ENCODE data around the gene GLS2.

The GLS2 gene

DNA sequence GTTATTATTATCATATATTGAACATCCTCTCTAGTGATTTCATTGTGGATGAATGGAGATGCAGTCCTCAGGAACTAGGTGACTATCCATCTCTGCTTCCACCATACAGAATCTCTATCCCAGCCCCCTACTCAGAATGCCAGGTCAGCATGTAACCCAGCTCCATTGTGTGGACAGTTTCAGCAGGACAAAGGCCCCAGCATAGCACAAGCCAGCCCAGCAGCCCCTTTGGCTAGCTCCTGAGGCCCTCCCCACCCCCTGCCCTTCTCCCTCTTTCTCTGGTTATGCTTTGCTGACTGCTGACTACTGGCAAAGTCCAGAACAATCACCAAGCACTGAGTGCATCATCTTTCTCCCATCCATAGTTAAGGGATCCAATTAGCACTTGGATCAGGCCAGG lies 25.4 kb downstream of the GLS2 start:
- no peak overlapping the region for H3K4ac ChIP-seq (ENCODE audit: low read depth, low read length)
- H2AK5ac ChIP-seq (ENCODE audit: low read length): no peak overlapping the region
- no peak overlapping the region for H3K27ac ChIP-seq (ENCODE audit: low read depth, low read length)

DNA sequence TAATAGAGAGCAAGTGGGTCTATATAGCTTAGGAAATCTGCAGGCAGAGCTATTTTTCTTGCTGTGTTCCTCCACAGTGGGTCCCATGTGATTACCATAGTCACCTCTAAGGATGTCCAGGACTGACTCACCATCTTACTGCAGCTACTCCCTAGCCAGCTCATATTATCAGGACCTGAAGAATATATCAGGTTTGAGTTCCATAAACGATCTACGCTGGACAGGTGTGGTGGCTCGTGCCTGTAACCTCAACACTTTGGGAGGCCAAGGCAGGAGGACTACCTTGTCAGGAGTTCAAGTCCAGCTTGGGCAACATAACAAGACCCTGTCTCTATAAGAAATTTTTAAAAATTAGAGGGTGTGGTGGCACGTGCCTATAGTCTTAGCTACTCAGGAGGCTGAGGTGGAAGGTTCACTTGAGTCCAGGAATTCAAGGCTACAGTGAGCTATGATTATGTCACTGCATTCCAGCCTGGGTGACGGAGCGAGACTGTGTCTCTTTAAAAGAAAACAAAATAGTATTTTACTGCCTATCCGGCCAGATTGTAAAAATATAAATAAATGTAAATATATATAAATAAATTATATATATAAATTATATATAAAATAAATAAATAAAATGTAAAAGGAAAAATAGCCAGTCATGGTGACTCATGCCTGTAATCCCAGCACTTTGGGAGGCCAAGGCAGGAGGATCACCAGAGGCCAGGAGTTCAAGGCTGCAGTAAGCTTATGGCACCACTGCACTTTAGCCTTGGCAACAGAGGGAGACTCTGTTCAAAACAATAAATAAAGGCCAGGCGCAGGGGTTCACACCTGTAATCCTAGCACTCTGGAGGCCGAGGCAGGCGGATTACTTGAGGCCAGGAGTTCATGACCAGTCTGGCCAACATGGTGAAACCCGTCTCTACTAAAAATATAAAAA lies 26.5 kb downstream of the GLS2 start:
- no CpG with 5 or more reads among the region's 11 CpGs for WGBS (ENCODE audit: extremely low coverage, insufficient coverage, low lambda C conversion rate)
- no peak overlapping the region for H4K8ac ChIP-seq (ENCODE audit: low read depth, low read length)
- no peak overlapping the region for H3K4me3 ChIP-seq (ENCODE audit: low read length)
- no peaks in the 10 kb centered on the region for H3K27me3 ChIP-seq (ENCODE audit: insufficient read depth, low read length, poor library complexity)
- no peaks in the 10 kb centered on the region for H3K4me1 ChIP-seq (ENCODE audit: control insufficient read depth, low read depth, low read length)
- no peaks in the 10 kb centered on the region for H3K36me3 ChIP-seq (ENCODE audit: control insufficient read depth, insufficient read depth, low read length)
- no peak overlapping the region for H3K27ac ChIP-seq (ENCODE audit: low read depth, low read length)
- H2BK5ac ChIP-seq (ENCODE audit: low read length): no peak overlapping the region
- no peak overlapping the region for H2BK120ac ChIP-seq (ENCODE audit: low read depth, low read length)
- no peak overlapping the region for H2BK15ac ChIP-seq (replicated peaks; ENCODE audit: low read depth)
- peak overlapping the region; percentile 37 for H3K4ac ChIP-seq (ENCODE audit: low read depth, low read length)
- H3K4me2 ChIP-seq (ENCODE audit: low read length): no peak overlapping the region
- H4K5ac ChIP-seq (ENCODE audit: low read length): no peak overlapping the region
- no peak overlapping the region for H2AK5ac ChIP-seq (ENCODE audit: low read length)
- DNase-seq: no peak
- H3K56ac ChIP-seq (ENCODE audit: low read length): no peak overlapping the region
- H3K79me1 ChIP-seq (ENCODE audit: low read length): no peaks in the 10 kb centered on the region
- no peak overlapping the region for H3K9ac ChIP-seq (ENCODE audit: low read length)
- H3K79me2 ChIP-seq (ENCODE audit: control insufficient read depth, insufficient read depth, low read length): no peaks in the 10 kb centered on the region
- no peak overlapping the region for H3K23ac ChIP-seq (ENCODE audit: low read length)
- H3K18ac ChIP-seq (ENCODE audit: low read length): no peak overlapping the region

More for the DNA sequence above, 25.4 kb downstream of the GLS2 start:
- H3K9ac ChIP-seq (ENCODE audit: low read length): no peak overlapping the region
- H3K36me3 ChIP-seq (ENCODE audit: control insufficient read depth, insufficient read depth, low read length): no peaks in the 10 kb centered on the region
- H2BK15ac ChIP-seq (replicated peaks; ENCODE audit: low read depth): no peak overlapping the region
- no peak overlapping the region for H2BK120ac ChIP-seq (ENCODE audit: low read depth, low read length)
- H3K79me1 ChIP-seq (ENCODE audit: low read length): no peaks in the 10 kb centered on the region
- H2BK5ac ChIP-seq (ENCODE audit: low read length): no peak overlapping the region
- no peak overlapping the region for H4K5ac ChIP-seq (ENCODE audit: low read length)
- H3K79me2 ChIP-seq (ENCODE audit: control insufficient read depth, insufficient read depth, low read length): no peaks in the 10 kb centered on the region
- no peaks in the 10 kb centered on the region for H3K27me3 ChIP-seq (ENCODE audit: insufficient read depth, low read length, poor library complexity)
- H3K56ac ChIP-seq (ENCODE audit: low read length): no peak overlapping the region
- no peak overlapping the region for H3K4me2 ChIP-seq (ENCODE audit: low read length)
- no peaks in the 10 kb centered on the region for H3K4me1 ChIP-seq (ENCODE audit: control insufficient read depth, low read depth, low read length)
- H4K8ac ChIP-seq (ENCODE audit: low read depth, low read length): no peak overlapping the region
- no peak overlapping the region for H3K23ac ChIP-seq (ENCODE audit: low read length)
- no peak overlapping the region for H3K18ac ChIP-seq (ENCODE audit: low read length)
- no peak for DNase-seq
- H3K4me3 ChIP-seq (ENCODE audit: low read length): no peak overlapping the region

DNA sequence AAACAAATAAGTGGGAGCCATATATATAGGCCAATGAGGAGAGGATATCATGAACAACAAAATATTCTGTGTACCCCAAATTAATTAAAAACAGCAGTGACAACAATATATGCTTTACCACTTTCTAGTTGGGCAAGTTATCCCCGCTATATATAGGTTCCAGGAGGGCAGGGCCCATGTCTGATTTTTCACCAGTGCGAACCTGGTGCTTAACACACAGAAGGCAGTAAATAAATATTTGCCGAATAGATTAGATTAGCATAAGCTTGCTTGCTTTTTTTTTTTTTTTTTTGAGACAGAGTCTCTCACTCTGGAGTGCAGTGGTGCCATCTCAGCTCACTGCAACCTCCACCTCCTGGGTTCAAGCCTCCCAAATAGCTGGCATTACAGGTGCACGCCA lies 30.1 kb downstream of the GLS2 start:
- no peak overlapping the region for H2BK15ac ChIP-seq (replicated peaks; ENCODE audit: low read depth)
- H3K79me2 ChIP-seq (ENCODE audit: control insufficient read depth, insufficient read depth, low read length): no peaks in the 10 kb centered on the region
- no CpG with 5 or more reads among the region's 4 CpGs for WGBS (ENCODE audit: extremely low coverage, insufficient coverage, low lambda C conversion rate)
- no peak overlapping the region for H2AK5ac ChIP-seq (ENCODE audit: low read length)
- no peak overlapping the region for H3K9ac ChIP-seq (ENCODE audit: low read length)
- no peak overlapping the region for H3K4me2 ChIP-seq (ENCODE audit: low read length)
- H3K4me1 ChIP-seq (ENCODE audit: control insufficient read depth, low read depth, low read length): no peaks in the 10 kb centered on the region
- H3K18ac ChIP-seq (ENCODE audit: low read length): no peak overlapping the region
- H3K27ac ChIP-seq (ENCODE audit: low read depth, low read length): no peak overlapping the region
- no peak for DNase-seq
- H2BK5ac ChIP-seq (ENCODE audit: low read length): no peak overlapping the region
- H3K79me1 ChIP-seq (ENCODE audit: low read length): no peaks in the 10 kb centered on the region
- no peak overlapping the region for H2BK120ac ChIP-seq (ENCODE audit: low read depth, low read length)
- no peak overlapping the region for H3K23ac ChIP-seq (ENCODE audit: low read length)
- no peak overlapping the region for H3K56ac ChIP-seq (ENCODE audit: low read length)
- H3K4me3 ChIP-seq (ENCODE audit: low read length): no peak overlapping the region
- H3K4ac ChIP-seq (ENCODE audit: low read depth, low read length): no peak overlapping the region
- no peaks in the 10 kb centered on the region for H3K36me3 ChIP-seq (ENCODE audit: control insufficient read depth, insufficient read depth, low read length)
- no peak overlapping the region for H4K8ac ChIP-seq (ENCODE audit: low read depth, low read length)
- no peak overlapping the region for H4K5ac ChIP-seq (ENCODE audit: low read length)
- H3K27me3 ChIP-seq (ENCODE audit: insufficient read depth, low read length, poor library complexity): no peaks in the 10 kb centered on the region

DNA sequence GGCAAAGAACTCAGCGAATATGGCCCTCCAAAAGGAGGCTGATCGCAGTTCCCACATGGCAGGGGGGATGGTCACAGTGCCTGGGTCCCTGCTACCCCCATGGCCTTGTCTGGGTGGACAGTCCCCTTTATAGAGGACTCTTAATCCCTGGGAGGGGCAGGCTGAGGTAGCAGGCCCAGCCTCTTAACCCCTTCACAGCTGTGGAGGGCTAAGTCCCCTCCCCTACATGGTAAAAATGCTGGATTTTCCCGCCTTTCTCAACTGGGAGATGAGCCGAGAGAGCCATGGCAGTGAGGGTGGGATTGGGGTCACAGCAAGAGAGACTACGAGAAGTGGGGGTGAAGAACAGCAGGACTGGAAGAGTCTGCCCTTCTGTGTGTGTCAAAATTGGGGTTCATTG lies 33.4 kb downstream of the GLS2 start, which contains the start of gene MIP:
Gene MIP (minus strand): TSS at position 101 of the 400 bp plus-strand sequence. CDS start 44 bp downstream, at position 57.
- H3K23ac ChIP-seq (ENCODE audit: low read length): no peak within 1 kb of the TSS
- no peak within 1 kb of the TSS for H2BK120ac ChIP-seq (ENCODE audit: low read depth, low read length)
- no peak within 1 kb of the TSS for H2BK5ac ChIP-seq (ENCODE audit: low read length)
- H2AK5ac ChIP-seq (ENCODE audit: low read length): no peak within 1 kb of the TSS
- no peak within 1 kb of the TSS for H3K4ac ChIP-seq (ENCODE audit: low read depth, low read length)
- no peak within 1 kb of the TSS for H4K8ac ChIP-seq (ENCODE audit: low read depth, low read length)
- no peak within 1 kb of the TSS for H4K5ac ChIP-seq (ENCODE audit: low read length)
- no peak within 1 kb of the TSS for H3K18ac ChIP-seq (ENCODE audit: low read length)
- no peak within 1 kb of the TSS for H3K4me2 ChIP-seq (ENCODE audit: low read length)
- no peaks in the 10 kb centered on the region for H3K79me2 ChIP-seq (ENCODE audit: control insufficient read depth, insufficient read depth, low read length)
- no peaks in the 10 kb centered on the region for H3K4me1 ChIP-seq (ENCODE audit: control insufficient read depth, low read depth, low read length)
- no peak within 1 kb of the TSS for H3K9ac ChIP-seq (ENCODE audit: low read length)
- H3K36me3 ChIP-seq (ENCODE audit: control insufficient read depth, insufficient read depth, low read length): no peaks in the 10 kb centered on the region
- no peak within 1 kb of the TSS for H3K27ac ChIP-seq (ENCODE audit: low read depth, low read length)
- no peak within 1 kb of the TSS for H3K56ac ChIP-seq (ENCODE audit: low read length)
- WGBS (ENCODE audit: extremely low coverage, insufficient coverage, low lambda C conversion rate): no CpG with 5 or more reads among the region's 5 CpGs
- no peak within 1 kb of the TSS for H2BK15ac ChIP-seq (replicated peaks; ENCODE audit: low read depth)
- H3K27me3 ChIP-seq (ENCODE audit: insufficient read depth, low read length, poor library complexity): no peaks in the 10 kb centered on the region
- no peak for DNase-seq
- no peak within 1 kb of the TSS for H3K4me3 ChIP-seq (ENCODE audit: low read length)
- no peaks in the 10 kb centered on the region for H3K79me1 ChIP-seq (ENCODE audit: low read length)

DNA sequence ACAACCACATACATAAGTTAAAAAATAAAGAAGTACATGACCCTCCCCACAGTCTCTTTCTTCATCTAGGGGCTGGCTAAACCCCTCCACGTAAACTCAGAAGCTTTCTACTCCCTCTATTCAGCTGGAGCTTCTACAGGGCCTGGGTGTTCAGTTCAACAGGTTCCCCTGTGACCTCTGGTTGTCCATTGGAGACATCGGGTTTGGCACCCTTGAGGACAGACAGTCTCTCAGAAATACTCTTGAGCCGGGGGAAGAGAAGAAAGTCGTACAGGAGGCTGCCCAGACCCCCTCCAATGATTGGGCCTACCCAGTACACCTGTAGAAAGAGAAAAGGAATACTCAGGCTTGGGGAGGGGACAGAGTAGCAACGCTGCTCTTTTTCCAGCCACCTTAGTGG lies 36.8 kb downstream of the GLS2 start:
- no CpG with 5 or more reads among the region's 5 CpGs for WGBS (ENCODE audit: extremely low coverage, insufficient coverage, low lambda C conversion rate)
- H3K4me1 ChIP-seq (ENCODE audit: control insufficient read depth, low read depth, low read length): no peaks in the 10 kb centered on the region
- no peak overlapping the region for H3K4me3 ChIP-seq (ENCODE audit: low read length)

More for the DNA sequence above, 36.8 kb downstream of the GLS2 start:
- Histone ChIP-seq H3K9ac (ENCODE audit: low read length) (no peak overlapping the region), H3K4ac (ENCODE audit: low read depth, low read length) (no peak overlapping the region), H3K79me1 (ENCODE audit: low read length) (peaks cover 4% of the 10 kb centered on the region), H3K18ac (ENCODE audit: low read length) (no peak overlapping the region), H3K23ac (ENCODE audit: low read length) (no peak overlapping the region), H4K5ac (ENCODE audit: low read length) (no peak overlapping the region), H2BK15ac (replicated peaks; ENCODE audit: low read depth) (no peak overlapping the region), H4K8ac (ENCODE audit: low read depth, low read length) (no peak overlapping the region), H3K36me3 (ENCODE audit: control insufficient read depth, insufficient read depth, low read length) (no peaks in the 10 kb centered on the region), H2AK5ac (ENCODE audit: low read length) (no peak overlapping the region), H3K56ac (ENCODE audit: low read length) (no peak overlapping the region), H3K4me2 (ENCODE audit: low read length) (no peak overlapping the region), H3K27ac (ENCODE audit: low read depth, low read length) (no peak overlapping the region), H2BK120ac (ENCODE audit: low read depth, low read length) (no peak overlapping the region), H3K79me2 (ENCODE audit: control insufficient read depth, insufficient read depth, low read length) (peaks cover 2% of the 10 kb centered on the region), H2BK5ac (ENCODE audit: low read length) (no peak overlapping the region), H3K27me3 (ENCODE audit: insufficient read depth, low read length, poor library complexity) (no peaks in the 10 kb centered on the region)
- DNase-seq: no peak
